H9 (cell line): ENCODE data around the gene C10orf62. TPM values are rescaled to one million over a fixed set of nuclear protein-coding genes. Genes with fewer than 3 reads are reported as not detected.

Experiments
- DNase-seq: peaks from one replicate; pipeline ENCODE4 v3.0.0-alpha.2; 2017
- H2AFZ ChIP-seq: one replicate; pipeline ENCODE4 v1.6.1; 2013; ENCODE audit warnings: mild to moderate bottlenecking, low read length, control low read depth, moderate library complexity
- H2AK5ac ChIP-seq: 2 replicates; pipeline ENCODE4 v1.6.1; 2013; ENCODE audit warnings: low read length, control low read depth, mixed read lengths; ENCODE audit not compliant: insufficient read length
- H2BK120ac ChIP-seq: one replicate; pipeline ENCODE4 v1.6.1; 2013; ENCODE audit warnings: low read depth, mild to moderate bottlenecking, low read length, control low read depth, inconsistent platforms; ENCODE audit not compliant: poor library complexity, severe bottlenecking
- H2BK12ac ChIP-seq: 2 replicates; pipeline ENCODE4 v1.6.1; 2013; ENCODE audit warnings: low read length, control low read depth, mixed read lengths, low read depth; ENCODE audit not compliant: insufficient read length
- H2BK15ac ChIP-seq: 2 replicates; pipeline ENCODE4 v1.6.1; 2013; ENCODE audit warnings: low read depth, low read length, control low read depth
- H2BK20ac ChIP-seq: one replicate; pipeline ENCODE4 v1.6.1; 2013; ENCODE audit warnings: low read depth, mild to moderate bottlenecking, low read length, control low read depth, inconsistent platforms; ENCODE audit not compliant: poor library complexity, severe bottlenecking
- H2BK5ac ChIP-seq: 2 replicates; pipeline ENCODE4 v1.6.1; 2013; ENCODE audit warnings: low read length, control low read depth, mixed read lengths; ENCODE audit not compliant: insufficient read length
- H3K14ac ChIP-seq: 2 replicates; pipeline ENCODE4 v1.6.1; 2013; ENCODE audit warnings: low read length, control low read depth; ENCODE audit not compliant: insufficient read depth
- H3K18ac ChIP-seq: 2 replicates; pipeline ENCODE4 v1.6.1; 2013; ENCODE audit warnings: low read depth, mild to moderate bottlenecking, mixed read lengths, low read length, control low read depth; ENCODE audit not compliant: insufficient read length
- H3K23ac ChIP-seq: 2 replicates; pipeline ENCODE4 v1.6.1; 2013; ENCODE audit warnings: low read length, control low read depth, mixed read lengths, low read depth; ENCODE audit not compliant: insufficient read length
- H3K23me2 ChIP-seq: 2 replicates; pipeline ENCODE4 v1.6.1; 2013; ENCODE audit warnings: low read depth, mild to moderate bottlenecking, mixed read lengths, low read length, control low read depth; ENCODE audit not compliant: insufficient read length, poor library complexity, severe bottlenecking
- H3K27ac ChIP-seq: 2 replicates; pipeline ENCODE4 v1.5.1; 2013; ENCODE audit warnings: low read length, control low read depth, mixed read lengths, low read depth; ENCODE audit not compliant: insufficient read length
- H3K27me3 ChIP-seq: 2 replicates; pipeline ENCODE4 v1.6.1; 2013; ENCODE audit warnings: low read length, control low read depth, inconsistent platforms; ENCODE audit not compliant: insufficient read depth
- H3K4ac ChIP-seq: 2 replicates; pipeline ENCODE4 v1.6.1; 2013; ENCODE audit warnings: low read depth, mild to moderate bottlenecking, control low read depth, inconsistent platforms, low read length, moderate library complexity
- H3K4me1 ChIP-seq: 2 replicates; pipeline ENCODE4 v1.6.1; 2013; ENCODE audit warnings: low read length, control low read depth, inconsistent platforms; ENCODE audit not compliant: insufficient read depth
- H3K4me2 ChIP-seq: 2 replicates; pipeline ENCODE4 v1.6.1; 2013; ENCODE audit warnings: low read length, control low read depth, mixed read lengths; ENCODE audit not compliant: insufficient read length, insufficient read depth
- H3K56ac ChIP-seq: 2 replicates; pipeline ENCODE4 v1.6.1; 2013; ENCODE audit warnings: low read depth, mild to moderate bottlenecking, mixed read lengths, low read length, control low read depth; ENCODE audit not compliant: insufficient read length
- H3K79me1 ChIP-seq: 2 replicates; pipeline ENCODE4 v1.6.1; 2013; ENCODE audit warnings: low read depth, mild to moderate bottlenecking, moderate library complexity, low read length, control low read depth, inconsistent platforms; ENCODE audit not compliant: insufficient read depth, poor library complexity, severe bottlenecking
- H3K79me2 ChIP-seq: 2 replicates; pipeline ENCODE4 v1.6.1; 2013; ENCODE audit warnings: low read length, control low read depth, inconsistent platforms; ENCODE audit not compliant: insufficient read depth
- H3K9ac ChIP-seq: 2 replicates; pipeline ENCODE4 v1.6.1; 2013; ENCODE audit warnings: low read length, control low read depth, mixed read lengths; ENCODE audit not compliant: insufficient read length; ENCODE audit errors: extremely low read depth
- H3K9me3 ChIP-seq: one replicate; pipeline ENCODE4 v1.6.1; 2013; ENCODE audit warnings: low read depth, low read length, inconsistent platforms; ENCODE audit not compliant: control insufficient read depth
- H3T11ph ChIP-seq: one replicate; pipeline ENCODE4 v1.6.1; 2013; ENCODE audit warnings: mild to moderate bottlenecking, low read length, control low read depth, inconsistent platforms
- H4K20me1 ChIP-seq: one replicate; pipeline ENCODE4 v1.6.1; 2013; ENCODE audit not compliant: control insufficient read depth, insufficient read length, insufficient read depth
- H4K5ac ChIP-seq: 2 replicates; pipeline ENCODE4 v1.6.1; 2013; ENCODE audit warnings: low read depth, mild to moderate bottlenecking, mixed read lengths, low read length, control low read depth; ENCODE audit not compliant: insufficient read length
- H4K8ac ChIP-seq: replicated peaks from 2 replicates; pipeline ENCODE4 v1.6.1; 2013; ENCODE audit warnings: low read length, control low read depth, mixed read lengths, low read depth; ENCODE audit not compliant: insufficient read length
- H4K91ac ChIP-seq: 2 replicates; pipeline ENCODE4 v1.6.1; 2013; ENCODE audit warnings: low read depth, mild to moderate bottlenecking, moderate library complexity, mixed read lengths, low read length, control low read depth; ENCODE audit not compliant: insufficient read length
- H3K27ac Mint-ChIP-seq, 3 experiments: 2 replicates in 2 of 3; 3 replicates in 1 of 3; pipeline ENCODE4 v1.8.0; 2020 to 2021; ENCODE audit warnings: mixed read lengths in 3 of 3, mild to moderate bottlenecking in 1 of 3, moderate library complexity in 1 of 3
- H3K27me3 Mint-ChIP-seq: 2 replicates; pipeline ENCODE4 v1.8.0; 2021; ENCODE audit warnings: low read depth, mild to moderate bottlenecking, moderate library complexity, mixed read lengths
- H3K36me3 Mint-ChIP-seq, 3 experiments: 2 replicates in 2 of 3; 3 replicates in 1 of 3; pipeline ENCODE4 v1.8.0; 2020 to 2021; ENCODE audit warnings: low read depth in 3 of 3, mixed read lengths in 3 of 3; ENCODE audit not compliant: insufficient read depth in 1 of 3
- H3K4me1 Mint-ChIP-seq, 2 experiments: 2 replicates each; pipeline ENCODE4 v1.8.0; 2020; ENCODE audit warnings: mixed read lengths in 2 of 2
- H3K4me3 Mint-ChIP-seq, 2 experiments: 2 replicates in 1 of 2; 3 replicates in 1 of 2; pipeline ENCODE4 v1.8.0; 2020 to 2021; ENCODE audit warnings: mild to moderate bottlenecking in 2 of 2, mixed read lengths in 2 of 2, moderate library complexity in 1 of 2
- H3K9me3 Mint-ChIP-seq, 2 experiments: 2 replicates in 1 of 2; 3 replicates in 1 of 2; pipeline ENCODE4 v1.8.0; 2020; ENCODE audit warnings: mild to moderate bottlenecking in 2 of 2, mixed read lengths in 2 of 2, moderate library complexity in 1 of 2
- CTCF ChIP-seq: fragments of 200-600 bp; sonication (generic); conservative IDR thresholded peaks from 3 replicates; pipeline ENCODE4 v1.8.0; 2021; ENCODE audit warnings: antibody characterized with exemption, mild to moderate bottlenecking
- WGBS: extraction: QIAGEN DNeasy Blood & Tissue Kit; methylation state at CpG from one replicate; pipeline ENCODE4 v1.1.7; 2013; ENCODE audit warnings: missing lambda C conversion rate, low lambda C conversion rate, mixed read lengths; ENCODE audit not compliant: insufficient read length; ENCODE audit errors: extremely low coverage; 5-methylcytosine and 5-hydroxymethylcytosine counted together
- total RNA-seq: library from RNA; stranded (reverse); gene quantifications from 2 replicates; pipeline ENCODE4 v1.2.1, GENCODE V29; 2021

C10orf62 gene
- total RNA-seq, 1 experiment from 2014 or later, result 0.31 TPM

GRCh38 chr10:97593421-97593820 is 3.9 kb downstream of the C10orf62 start:
- TF ChIP-seq CTCF, result no peak
- Histone ChIP-seq H2AK5ac (no peak overlapping the region), H3K23me2 (no peaks in the 10 kb centered on the region), H3K4me1 (no peaks in the 10 kb centered on the region), H3K4me2 (no peak overlapping the region), H4K20me1 (no peaks in the 10 kb centered on the region), H3K14ac (no peak overlapping the region), H3K18ac (no peak overlapping the region), H3K27ac (no peak overlapping the region), H2AFZ (no peak overlapping the region), H3K4ac (no peak overlapping the region), H2BK15ac (no peak overlapping the region), H2BK5ac (no peak overlapping the region), H2BK120ac (no peak overlapping the region), H3K9ac (no peak overlapping the region), H3K27me3 (no peaks in the 10 kb centered on the region), H4K91ac (no peak overlapping the region), H2BK12ac (no peak overlapping the region), H3K79me2 (no peaks in the 10 kb centered on the region), H3T11ph (no peak overlapping the region), H3K79me1 (no peaks in the 10 kb centered on the region), H3K23ac (no peak overlapping the region), H3K9me3 (no peaks in the 10 kb centered on the region), H4K5ac (no peak overlapping the region), H4K8ac (no peak overlapping the region), H2BK20ac (no peak overlapping the region), H3K56ac (no peak overlapping the region)
- Mint-ChIP-seq H3K36me3 (no peaks in the 10 kb centered on the region), H3K27me3 (no peaks in the 10 kb centered on the region), H3K27ac (no peak overlapping the region; a peak in 1 of 7 replicates), H3K9me3 (no peaks in the 10 kb centered on the region), H3K4me3 (no peak overlapping the region), H3K4me1 (peaks cover 0 to 2% of the 10 kb centered on the region in 2 experiments; a peak in 1 of 4 replicates)
- no peak for DNase-seq
- WGBS, result no CpG with 5 or more reads among the region's 4 CpGs
